ENCODE data around the gene PTOV1. TPM values are rescaled to one million over a fixed set of nuclear protein-coding genes. Genes with fewer than 3 reads are reported as not detected.

Gene PTOV1
- total RNA-seq, 4 donors from 2014 or later, result 77.6 to 88.2 (median 87.0) TPM

GRCh38 chr19:49863935-49864320 is 13.0 kb downstream of the PTOV1 start:
- DNase-seq (no peak), ATAC-seq (no peak)
- H3K27me3 ChIP-seq, result no peaks in the 10 kb centered on the region
- TF ChIP-seq POLR2A (IDR thresholded peaks at IDR 0.05) (no peak), CTCF (IDR thresholded peaks at IDR 0.05 in 4 of 5, conservative IDR thresholded peaks at IDR 0.05 in 1 of 5) (no peak)
- in situ Hi-C loops (cut with MboI; ENCODE audit: low sequenced_read_pairs in 4 of 4) (no loop called here), intact Hi-C loops (cut with DNase I; ENCODE audit: low total_unique reads) (no loop called here)
- no peak overlapping the region for H3K27ac ChIP-seq
- H3K4me1 ChIP-seq, result peaks cover 33% of the 10 kb centered on the region in 2 donors
- no peak overlapping the region for H3K4me3 ChIP-seq
- H3K9me3 ChIP-seq, result no peaks in the 10 kb centered on the region
- peaks cover 0 to 33% of the 10 kb centered on the region in 2 donors for H3K36me3 ChIP-seq

GRCh38 chr19:49864890-49865289 is 13.9 kb downstream of the PTOV1 start:
- H3K27ac ChIP-seq, result peak overlapping the region in 3 of 4 donors; percentile 56 to 99 (median 98)
- no peaks in the 10 kb centered on the region for H3K9me3 ChIP-seq
- no peak for DNase-seq
- no peak for ATAC-seq
- no peak for TF ChIP-seq POLR2A (IDR thresholded peaks at IDR 0.05)
- no peak for TF ChIP-seq CTCF (IDR thresholded peaks at IDR 0.05 in 4 of 5, conservative IDR thresholded peaks at IDR 0.05 in 1 of 5)
- peaks cover 0 to 28% of the 10 kb centered on the region in 2 donors for H3K36me3 ChIP-seq
- H3K4me3 ChIP-seq, result no peak overlapping the region
- intact Hi-C loops (cut with DNase I; ENCODE audit: low total_unique reads), result no loop called here
- H3K4me1 ChIP-seq, result peaks cover 36 to 37% of the 10 kb centered on the region in 2 donors
- in situ Hi-C loops (cut with MboI; ENCODE audit: low sequenced_read_pairs in 4 of 4), result no loop called here
- H3K27me3 ChIP-seq, result no peaks in the 10 kb centered on the region

- peak; percentile 83 to 84 for DNase-seq
- Histone ChIP-seq H3K4me3 (peak within 1 kb of the TSS; percentile 73 to 99 (median 88)), H3K4me1 (peaks cover 45 to 47% of the 10 kb centered on the region in 2 donors), H3K27me3 (no peaks in the 10 kb centered on the region), H3K9me3 (no peaks in the 10 kb centered on the region), H3K27ac (peak within 1 kb of the TSS; percentile 96 to 99 (median 98)), H3K36me3 (peaks cover 0 to 15% of the 10 kb centered on the region in 2 donors)
- in situ Hi-C loops (cut with MboI; ENCODE audit: low sequenced_read_pairs in 4 of 4), result no loop called here
- ATAC-seq, result peak; percentile 66 to 69
- intact Hi-C loops (cut with DNase I; ENCODE audit: low total_unique reads), result loop anchor here (1.0 to 2.0 kb wide), 3 partner anchors 9 to 191 kb away; partner anchors contain the start of gene PTOV1
- TF ChIP-seq CTCF (IDR thresholded peaks at IDR 0.05 in 4 of 5, conservative IDR thresholded peaks at IDR 0.05 in 1 of 5) (no peak), POLR2A (IDR thresholded peaks at IDR 0.05) (peak; percentile 69 to 72)
Measured at GRCh38 chr19:49866933-49867782, 16.2 kb downstream of the PTOV1 start, which contains the start of gene PNKP. PNKP (minus strand) TSS chr19:49867576; CDS start chr19:49867204, 372 bp downstream.

- in situ Hi-C loops (cut with MboI; ENCODE audit: low sequenced_read_pairs in 4 of 4), result no loop called here
- H3K36me3 ChIP-seq, result peaks cover 0 to 11% of the 10 kb centered on the region in 2 donors
- H3K9me3 ChIP-seq, result no peaks in the 10 kb centered on the region
- no peaks in the 10 kb centered on the region for H3K27me3 ChIP-seq
- peak overlapping the region; percentile 96 to 99 (median 98) for H3K27ac ChIP-seq
- ATAC-seq, result peak in 1 of 2 donors; percentile 5
- intact Hi-C loops (cut with DNase I; ENCODE audit: low total_unique reads), result no loop called here
- no peak for TF ChIP-seq CTCF (IDR thresholded peaks at IDR 0.05 in 4 of 5, conservative IDR thresholded peaks at IDR 0.05 in 1 of 5)
- TF ChIP-seq POLR2A (IDR thresholded peaks at IDR 0.05), result no peak
- H3K4me1 ChIP-seq, result peaks cover 48 to 50% of the 10 kb centered on the region in 2 donors
- DNase-seq, result no peak
- H3K4me3 ChIP-seq, result peak overlapping the region; percentile 40 to 58 (median 55)
Measured at GRCh38 chr19:49869009-49869483, 18.1 kb downstream of the PTOV1 start.
